GM18499 (cell line): ENCODE measurements around the gene CHCHD6.

Experiments
- ATAC-seq: cut with Tn5 transposase; IDR thresholded peaks from one replicate; pipeline ENCODE4 v1.9.1; 2021; ENCODE audit warnings: moderate number of reproducible peaks; ENCODE audit not compliant: insufficient read depth, unreplicated experiment

The CHCHD6 gene

DNA sequence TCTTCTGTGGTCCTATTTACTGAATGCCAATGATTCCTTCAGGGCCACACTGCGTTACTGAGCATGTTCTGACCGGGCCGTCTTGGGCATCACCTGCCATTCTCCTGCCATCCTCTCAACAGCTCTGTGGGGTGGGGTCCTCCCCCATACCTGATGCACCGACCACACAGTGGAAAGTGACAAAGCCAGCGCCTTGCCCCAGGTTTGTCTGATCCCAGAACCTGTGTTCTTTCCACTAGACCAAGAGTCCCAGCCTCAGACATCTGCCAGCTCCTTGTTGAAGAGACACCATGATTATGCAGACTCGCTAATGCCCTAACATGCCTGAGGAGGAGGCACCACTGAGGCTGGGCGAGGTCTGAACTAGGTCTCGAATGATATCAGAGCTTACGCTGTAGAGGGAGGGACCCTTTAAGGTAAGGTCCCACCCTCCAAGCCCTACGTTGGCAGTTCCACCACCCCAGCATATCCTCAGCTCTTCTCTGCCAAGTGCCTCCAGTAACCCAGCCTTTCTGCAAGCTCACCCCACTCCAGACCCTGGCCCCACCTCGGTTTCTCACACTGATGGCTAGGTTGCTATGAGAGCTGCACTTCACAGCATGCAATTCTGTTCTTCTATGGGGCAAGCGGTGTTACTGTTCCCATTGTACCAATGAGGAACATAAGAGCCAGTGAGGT is 249.1 kb downstream of the CHCHD6 start:
- no peak for ATAC-seq

DNA sequence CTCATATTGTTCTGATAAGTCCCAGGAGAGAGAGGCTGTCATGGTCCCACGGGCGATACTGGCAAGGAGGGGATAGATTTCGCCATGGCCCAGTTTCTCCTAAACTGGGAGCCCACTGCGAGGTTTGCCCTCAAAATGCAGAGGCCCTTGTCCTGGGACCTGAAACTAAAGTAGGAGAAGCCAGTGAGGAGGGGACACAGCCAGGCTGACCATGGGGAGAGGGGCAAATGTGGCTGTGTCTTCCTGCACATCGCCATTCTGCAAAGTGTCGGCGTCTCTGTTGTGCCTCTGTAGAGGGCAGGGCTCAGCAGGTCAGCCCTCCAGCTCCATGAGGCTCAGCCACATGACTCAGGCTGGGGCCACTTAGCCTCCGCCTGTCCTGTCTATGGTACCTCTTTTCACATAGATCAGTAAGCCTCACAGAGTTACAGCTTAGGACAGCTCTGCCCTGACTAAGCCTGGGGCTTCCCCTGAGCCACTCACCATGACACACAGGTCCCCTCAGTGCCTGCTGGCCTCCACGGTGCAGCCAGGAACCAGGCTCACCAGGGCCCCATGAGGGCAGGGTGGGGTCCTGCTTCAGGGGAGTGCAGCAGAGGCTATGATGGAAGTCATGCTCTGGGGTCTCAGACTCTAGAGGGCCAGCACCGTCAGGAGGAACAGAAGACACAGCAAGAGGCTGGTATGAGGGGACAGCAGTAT is 250.3 kb downstream of the CHCHD6 start:
- ATAC-seq, result peak; percentile 50

DNA sequence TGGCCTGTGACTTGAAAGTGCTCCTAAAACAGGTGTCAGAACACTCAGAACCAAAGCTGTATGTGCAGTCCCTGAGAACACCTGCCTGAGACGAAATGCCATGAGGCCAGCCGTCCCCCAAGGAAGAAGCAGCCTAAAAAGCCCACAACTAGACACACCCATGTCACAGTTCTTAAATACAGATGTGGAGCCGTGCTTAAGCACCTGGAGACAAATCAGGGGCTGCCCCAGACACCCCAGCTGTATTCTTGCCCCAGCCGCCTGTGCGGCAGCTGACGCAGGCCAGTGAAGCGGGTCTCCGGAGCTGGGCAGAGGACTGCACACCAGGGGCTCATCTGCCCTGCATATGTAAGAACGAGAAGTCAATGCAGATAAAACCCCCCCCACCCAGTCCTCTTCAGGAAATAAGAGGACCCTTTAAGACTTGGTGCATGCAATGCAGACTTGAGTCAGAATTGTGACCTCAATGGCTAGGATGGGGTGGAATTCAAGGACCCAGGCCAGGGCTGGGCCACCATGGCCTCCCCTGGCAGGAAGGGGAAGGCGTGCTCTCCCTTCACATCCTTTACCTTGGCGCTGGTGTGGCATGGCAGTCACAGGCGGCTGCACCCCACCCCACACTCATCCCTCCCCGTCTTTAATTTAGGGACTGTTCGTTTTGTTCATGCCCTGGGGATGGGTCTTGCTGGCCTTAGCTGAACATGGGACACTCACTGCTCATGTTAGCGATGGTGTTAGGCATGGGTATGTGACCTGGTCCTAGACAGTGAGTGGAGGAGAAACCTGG is 251.2 kb downstream of the CHCHD6 start:
- ATAC-seq, result peak; percentile 78

DNA sequence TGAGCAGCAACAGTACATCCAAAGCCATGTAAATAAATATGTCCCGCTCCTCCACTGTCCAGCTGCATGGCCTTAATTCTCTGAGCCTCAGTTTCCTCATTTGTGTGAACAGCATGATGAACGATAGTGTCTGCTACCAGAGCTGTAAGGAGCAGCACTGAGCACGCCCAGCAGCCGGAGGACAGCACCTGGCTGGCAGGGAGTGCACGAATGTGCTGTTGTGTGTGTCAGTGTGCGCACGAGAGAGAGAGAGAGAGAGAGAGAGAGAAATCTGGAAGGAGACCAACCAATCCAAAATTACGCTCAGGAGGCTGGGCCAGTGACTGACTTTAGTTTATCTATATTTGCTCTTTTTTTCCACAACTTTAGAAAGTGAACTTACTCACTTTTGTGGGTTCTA is 252.3 kb downstream of the CHCHD6 start:
- ATAC-seq, result no peak

DNA sequence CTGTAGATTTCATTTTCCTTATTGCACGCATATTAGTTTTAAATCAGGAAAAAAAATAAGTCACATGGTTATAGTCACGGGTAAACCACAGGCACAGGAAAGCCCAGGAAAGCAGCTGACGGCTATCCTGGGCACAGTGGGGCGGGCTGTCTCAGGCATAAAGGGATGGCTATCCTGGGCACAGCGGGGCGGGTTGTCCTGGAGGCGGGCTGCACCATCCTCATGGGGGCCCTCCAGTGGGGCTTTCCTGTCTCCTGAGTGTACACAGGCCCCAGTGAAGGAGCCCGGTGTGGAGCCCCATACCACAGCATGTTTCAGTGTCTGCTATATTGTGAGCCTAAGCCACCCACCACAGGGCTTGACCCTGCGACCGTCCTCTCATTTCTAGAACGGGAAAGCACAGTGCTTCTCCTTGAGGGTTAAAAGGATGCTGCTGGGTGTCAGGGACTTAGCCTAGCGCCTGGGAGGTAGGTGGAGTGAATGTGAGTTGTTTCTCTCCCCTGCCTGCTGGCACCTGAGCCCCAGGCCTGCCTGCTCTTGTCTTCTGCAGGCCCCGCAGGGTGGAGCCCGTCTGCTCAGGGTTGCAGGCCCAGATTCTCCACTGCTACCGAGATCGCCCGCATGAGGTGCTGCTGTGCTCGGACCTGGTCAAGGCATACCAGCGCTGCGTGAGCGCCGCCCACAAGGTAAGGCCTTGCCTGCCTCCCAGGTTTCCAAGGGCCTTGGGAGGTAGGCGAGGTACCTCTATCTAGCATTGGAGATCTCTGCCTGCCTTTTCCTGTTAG is 253.0 kb downstream of the CHCHD6 start:
- no peak for ATAC-seq

DNA sequence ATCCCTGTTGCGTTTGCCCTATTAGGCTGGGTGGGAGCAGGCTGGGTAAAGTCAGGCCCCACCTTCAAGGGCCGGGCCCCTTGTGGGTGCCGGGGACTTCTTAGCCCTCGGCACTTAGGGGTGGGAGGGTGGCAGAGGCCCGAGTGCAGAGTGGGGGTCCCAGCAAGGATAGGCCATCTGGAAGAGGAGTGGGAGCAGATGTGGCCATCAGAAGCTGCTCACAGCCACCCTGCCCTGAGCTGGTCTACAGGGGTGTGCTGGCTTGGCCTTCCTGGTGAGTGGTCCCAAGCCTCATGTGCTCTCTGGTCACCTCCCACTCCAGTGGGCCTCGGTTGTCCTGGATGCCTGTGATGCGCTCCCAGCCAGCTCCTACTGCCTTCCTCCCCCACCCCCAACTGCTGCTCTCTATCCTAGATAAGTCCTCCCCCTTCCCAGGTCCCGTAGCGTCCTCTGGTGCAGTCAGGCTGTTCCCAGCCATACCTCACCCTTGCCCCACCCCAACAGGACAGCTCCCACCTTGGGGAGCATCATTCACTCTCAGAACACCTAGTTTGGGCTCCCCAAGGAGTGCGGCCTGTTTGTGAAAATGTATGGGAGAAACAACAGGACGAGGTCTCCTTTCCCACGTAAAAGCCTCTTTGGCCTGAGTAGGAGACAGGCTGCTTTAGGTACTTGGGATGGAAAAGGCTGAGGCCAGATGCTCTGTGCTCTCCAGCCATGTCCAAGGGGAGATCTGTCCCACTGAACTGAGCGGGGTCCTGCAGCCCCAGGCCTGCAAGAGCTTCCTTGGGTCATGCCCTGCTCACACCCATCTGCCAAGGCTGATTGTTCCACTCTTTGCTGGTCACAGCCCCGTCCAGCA is 254.0 kb downstream of the CHCHD6 start:
- no peak for ATAC-seq

DNA sequence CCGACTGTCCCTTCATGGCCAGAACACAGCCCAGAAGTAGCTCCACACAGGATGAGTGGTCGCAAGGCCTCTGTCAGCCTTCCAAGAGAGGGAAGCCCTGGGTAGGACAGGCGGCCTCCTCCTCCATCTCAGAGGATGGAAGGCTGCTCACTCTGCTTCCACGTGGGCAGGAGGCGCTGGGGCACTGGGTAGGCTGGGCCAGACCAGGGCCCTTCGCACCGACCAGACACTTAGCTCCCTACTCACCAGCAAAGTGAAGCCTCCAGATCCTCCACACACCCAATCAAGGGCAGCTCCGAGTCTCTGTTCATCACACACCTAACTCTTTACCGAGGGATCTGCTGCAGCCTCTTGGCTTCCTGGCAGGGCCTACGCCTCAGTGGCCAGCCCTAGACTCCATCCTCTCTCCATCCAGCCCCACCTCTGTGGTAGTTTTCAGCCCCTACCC is 254.6 kb downstream of the CHCHD6 start:
- ATAC-seq, result no peak

DNA sequence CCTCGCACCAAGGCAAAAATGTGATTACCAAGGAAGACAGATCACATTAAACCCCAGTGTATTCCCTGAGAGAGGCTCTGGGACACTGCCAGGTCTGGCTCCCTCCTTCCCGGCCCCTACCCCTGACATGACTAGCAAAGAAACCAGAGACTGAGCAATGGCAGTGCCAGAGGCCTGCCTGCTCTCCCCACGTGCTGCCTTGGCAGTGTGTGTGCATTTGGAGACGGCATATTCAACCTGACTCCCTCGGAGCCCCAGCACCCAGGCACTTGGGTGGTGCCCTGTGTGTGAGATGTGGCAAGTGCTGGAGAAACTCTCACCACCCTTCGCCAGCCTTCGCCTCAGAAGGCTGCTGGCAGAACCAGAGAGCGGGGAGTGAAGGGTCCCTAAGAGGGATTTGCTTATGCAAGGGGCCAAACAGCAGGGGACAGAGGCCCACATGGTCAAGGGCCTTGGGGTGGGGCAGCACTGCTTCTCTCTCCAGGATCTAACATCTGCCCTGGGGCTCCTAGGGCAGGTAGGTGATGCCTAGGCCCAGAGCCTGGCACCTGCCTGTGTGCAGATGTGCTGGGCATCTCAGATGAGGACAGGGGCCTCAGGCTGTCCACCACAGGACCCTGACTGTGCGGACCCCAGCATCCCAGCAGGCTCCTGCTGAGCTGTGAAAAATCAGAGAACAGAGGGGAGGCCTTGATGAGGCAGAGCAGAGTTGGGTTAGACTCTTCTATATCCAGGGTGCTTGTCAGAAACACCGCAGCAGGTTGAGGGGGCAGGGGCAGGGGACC is 255.3 kb downstream of the CHCHD6 start:
- ATAC-seq, result no peak

DNA sequence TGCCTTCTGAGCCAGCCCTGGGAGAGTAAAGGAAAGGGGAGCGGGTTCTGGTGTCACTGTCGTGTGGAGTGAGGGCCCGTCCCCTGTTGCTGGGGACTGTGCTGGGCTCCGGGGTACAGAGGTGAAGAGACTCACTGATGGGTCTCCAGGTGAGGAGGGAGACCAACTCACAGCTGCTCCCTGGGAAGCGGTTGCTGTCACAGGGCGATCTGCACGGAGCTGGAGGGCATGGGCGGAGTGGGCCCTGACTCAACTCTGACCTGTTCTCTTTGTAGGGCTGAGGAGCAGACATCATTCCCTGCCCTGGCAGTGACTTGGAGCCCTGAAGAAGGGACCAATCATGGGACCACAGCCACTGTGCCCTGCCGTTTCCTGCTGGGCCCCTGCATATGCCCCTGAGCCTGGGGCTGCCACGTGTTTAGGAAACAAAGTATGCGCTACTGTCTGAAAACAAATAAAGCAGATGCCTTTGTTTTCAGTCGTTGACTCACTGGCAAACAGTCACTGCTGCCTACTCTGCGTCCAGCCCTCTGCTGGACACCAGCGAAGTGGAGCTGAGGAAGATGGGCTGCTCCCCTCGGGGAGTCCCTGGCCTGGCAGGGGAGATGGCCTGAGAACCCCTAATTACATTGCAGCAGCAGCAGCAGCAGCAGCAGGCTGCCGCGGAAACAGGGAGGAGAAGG is 256.0 kb downstream of the CHCHD6 start:
- ATAC-seq, result no peak

GRCh38 chr3:126960604-126960995 is 256.6 kb downstream of the CHCHD6 start:
- no peak for ATAC-seq

GRCh38 chr3:126961191-126961790 is 257.3 kb downstream of the CHCHD6 start:
- no peak for ATAC-seq

GRCh38 chr3:126961791-126962461 is 257.9 kb downstream of the CHCHD6 start:
- no peak for ATAC-seq

DNA sequence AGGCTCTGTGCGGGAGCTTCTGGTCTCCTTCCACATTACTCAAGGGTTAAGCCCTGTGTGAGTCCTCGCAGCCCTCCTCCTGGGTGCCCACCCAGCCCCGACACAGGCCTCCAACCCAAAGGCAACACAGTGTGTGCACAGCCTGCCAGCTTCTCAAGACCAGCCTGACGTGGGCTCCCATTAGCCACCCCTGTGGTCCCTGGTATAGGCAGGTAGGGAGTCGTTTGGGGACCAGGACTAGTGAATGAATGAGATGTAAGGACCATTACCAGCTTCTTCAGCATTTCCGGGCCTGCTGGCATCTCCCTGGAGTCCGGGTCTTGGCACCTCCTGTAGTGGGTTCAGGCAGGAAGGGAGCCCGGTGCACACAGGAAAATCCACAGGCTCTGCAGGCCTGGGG is 258.7 kb downstream of the CHCHD6 start:
- ATAC-seq, result no peak

DNA sequence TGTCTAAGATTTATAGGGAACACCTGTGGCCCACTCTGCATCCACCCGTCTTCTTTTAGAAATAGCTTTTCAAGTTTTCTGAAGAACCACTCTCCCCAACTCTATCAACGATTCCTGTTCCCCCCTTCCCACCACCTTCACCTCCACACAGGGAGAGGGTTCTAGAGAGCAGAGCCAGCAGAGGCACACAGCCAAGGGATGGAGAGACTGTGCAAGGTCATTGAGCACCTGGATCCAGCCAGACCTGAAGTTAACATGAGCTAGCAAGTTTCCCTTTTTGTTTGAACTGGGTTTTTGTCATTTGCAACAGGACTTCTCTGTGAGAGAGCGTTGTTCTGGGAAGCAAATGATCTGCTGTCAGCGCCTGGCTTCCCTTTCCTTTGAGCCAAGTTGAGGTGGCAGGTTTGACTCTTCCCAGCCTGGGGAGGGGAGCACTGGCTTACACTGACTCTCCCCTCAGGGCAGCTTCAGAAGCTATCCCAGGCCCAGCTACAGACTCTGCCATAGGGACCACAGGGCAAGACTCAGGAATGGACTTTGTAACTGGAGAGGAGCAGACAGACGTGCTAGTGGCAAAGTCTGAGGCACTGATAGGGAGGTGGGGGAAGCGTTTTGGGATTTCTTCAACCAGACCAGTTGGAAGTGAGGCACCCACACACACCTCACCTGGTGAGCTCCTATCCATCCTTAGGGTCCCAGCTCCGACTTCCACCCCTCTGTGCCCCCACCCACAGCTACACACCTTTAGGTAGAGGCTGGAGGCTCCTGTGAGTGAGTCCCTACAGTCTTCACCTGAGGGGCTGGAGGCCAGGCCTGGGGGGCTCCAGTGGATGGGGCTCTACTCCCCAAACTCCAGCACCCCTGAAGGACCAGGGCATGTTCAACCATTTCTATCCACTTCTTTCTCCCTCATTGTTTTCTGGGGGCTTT is 259.5 kb downstream of the CHCHD6 start:
- ATAC-seq, result no peak

GRCh38 chr3:126964261-126964660 is 260.2 kb downstream of the CHCHD6 start:
- ATAC-seq, result no peak

- ATAC-seq, result no peak
Measured at GRCh38 chr3:126964950-126965349, 260.9 kb downstream of the CHCHD6 start.
